ENCODE data around the gene LKAAEAR1.

LKAAEAR1 gene

GRCh38 chr20:64072498-64073063 lies 11.6 kb downstream of the LKAAEAR1 start:
- Histone ChIP-seq H3K27ac (ENCODE audit: low read depth, low read length) (no peak overlapping the region), H3K27me3 (ENCODE audit: control insufficient read depth in 1 of 2, insufficient read depth in 2 of 2, low read length in 2 of 2) (no peaks in the 10 kb centered on the region), H3K4me1 (ENCODE audit: control insufficient read depth in 1 of 2, insufficient read depth in 2 of 2, low read length in 2 of 2) (peaks cover 0 to 8% of the 10 kb centered on the region in 2 donors), H3K9ac (ENCODE audit: low read depth in 1 of 2, low read length in 2 of 2) (no peak overlapping the region), H3K4me3 (ENCODE audit: low read depth in 1 of 2, low read length in 2 of 2) (no peak overlapping the region), H3K36me3 (ENCODE audit: control insufficient read depth in 1 of 2, insufficient read depth in 2 of 2, low read length in 2 of 2) (peaks cover 0 to 10% of the 10 kb centered on the region in 2 donors), H3K9me3 (ENCODE audit: control insufficient read depth in 1 of 2, low read length in 2 of 2) (no peaks in the 10 kb centered on the region)

- Histone ChIP-seq H3K27me3 (ENCODE audit: control insufficient read depth in 1 of 2, insufficient read depth in 2 of 2, low read length in 2 of 2) (no peaks in the 10 kb centered on the region), H3K4me1 (ENCODE audit: control insufficient read depth in 1 of 2, insufficient read depth in 2 of 2, low read length in 2 of 2) (peaks cover 0 to 12% of the 10 kb centered on the region in 2 donors), H3K9me3 (ENCODE audit: control insufficient read depth in 1 of 2, low read length in 2 of 2) (no peaks in the 10 kb centered on the region), H3K4me3 (ENCODE audit: low read depth in 1 of 2, low read length in 2 of 2) (no peak overlapping the region), H3K27ac (ENCODE audit: low read depth, low read length) (no peak overlapping the region), H3K36me3 (ENCODE audit: control insufficient read depth in 1 of 2, insufficient read depth in 2 of 2, low read length in 2 of 2) (peaks cover 0 to 10% of the 10 kb centered on the region in 2 donors), H3K9ac (ENCODE audit: low read depth in 1 of 2, low read length in 2 of 2) (no peak overlapping the region)
Measured at GRCh38 chr20:64071341-64072332, 12.6 kb downstream of the LKAAEAR1 start.

GRCh38 chr20:64070244-64070993 lies 13.8 kb downstream of the LKAAEAR1 start:
- no peak overlapping the region for H3K4me3 ChIP-seq (ENCODE audit: low read depth in 1 of 2, low read length in 2 of 2)
- no peak overlapping the region for H3K27ac ChIP-seq (ENCODE audit: low read depth, low read length)
- H3K36me3 ChIP-seq (ENCODE audit: control insufficient read depth in 1 of 2, insufficient read depth in 2 of 2, low read length in 2 of 2) = peaks cover 0 to 10% of the 10 kb centered on the region in 2 donors
- H3K4me1 ChIP-seq (ENCODE audit: control insufficient read depth in 1 of 2, insufficient read depth in 2 of 2, low read length in 2 of 2) = peaks cover 9 to 24% of the 10 kb centered on the region in 2 donors
- no peak overlapping the region for H3K9ac ChIP-seq (ENCODE audit: low read depth in 1 of 2, low read length in 2 of 2)
- no peaks in the 10 kb centered on the region for H3K27me3 ChIP-seq (ENCODE audit: control insufficient read depth in 1 of 2, insufficient read depth in 2 of 2, low read length in 2 of 2)
- no peaks in the 10 kb centered on the region for H3K9me3 ChIP-seq (ENCODE audit: control insufficient read depth in 1 of 2, low read length in 2 of 2)

- Histone ChIP-seq H3K27ac (ENCODE audit: low read depth, low read length) (no peak overlapping the region), H3K9ac (ENCODE audit: low read depth in 1 of 2, low read length in 2 of 2) (no peak overlapping the region), H3K4me3 (ENCODE audit: low read depth in 1 of 2, low read length in 2 of 2) (no peak overlapping the region), H3K27me3 (ENCODE audit: control insufficient read depth in 1 of 2, insufficient read depth in 2 of 2, low read length in 2 of 2) (no peaks in the 10 kb centered on the region), H3K9me3 (ENCODE audit: control insufficient read depth in 1 of 2, low read length in 2 of 2) (no peaks in the 10 kb centered on the region), H3K4me1 (ENCODE audit: control insufficient read depth in 1 of 2, insufficient read depth in 2 of 2, low read length in 2 of 2) (peaks cover 9 to 24% of the 10 kb centered on the region in 2 donors), H3K36me3 (ENCODE audit: control insufficient read depth in 1 of 2, insufficient read depth in 2 of 2, low read length in 2 of 2) (peaks cover 0 to 5% of the 10 kb centered on the region in 2 donors)
Measured at GRCh38 chr20:64069614-64070243, 14.5 kb downstream of the LKAAEAR1 start.

- Histone ChIP-seq H3K9ac (ENCODE audit: low read depth in 1 of 2, low read length in 2 of 2) (no peak overlapping the region), H3K36me3 (ENCODE audit: control insufficient read depth in 1 of 2, insufficient read depth in 2 of 2, low read length in 2 of 2) (peaks cover 0 to 5% of the 10 kb centered on the region in 2 donors), H3K27me3 (ENCODE audit: control insufficient read depth in 1 of 2, insufficient read depth in 2 of 2, low read length in 2 of 2) (no peaks in the 10 kb centered on the region), H3K4me1 (ENCODE audit: control insufficient read depth in 1 of 2, insufficient read depth in 2 of 2, low read length in 2 of 2) (peaks cover 9 to 24% of the 10 kb centered on the region in 2 donors), H3K4me3 (ENCODE audit: low read depth in 1 of 2, low read length in 2 of 2) (no peak overlapping the region), H3K27ac (ENCODE audit: low read depth, low read length) (no peak overlapping the region), H3K9me3 (ENCODE audit: control insufficient read depth in 1 of 2, low read length in 2 of 2) (no peaks in the 10 kb centered on the region)
Measured at GRCh38 chr20:64069209-64069613, 15.0 kb downstream of the LKAAEAR1 start.

GRCh38 chr20:64068386-64069208 lies 15.6 kb downstream of the LKAAEAR1 start:
- Histone ChIP-seq H3K27me3 (ENCODE audit: control insufficient read depth in 1 of 2, insufficient read depth in 2 of 2, low read length in 2 of 2) (no peaks in the 10 kb centered on the region), H3K9ac (ENCODE audit: low read depth in 1 of 2, low read length in 2 of 2) (no peak overlapping the region), H3K9me3 (ENCODE audit: control insufficient read depth in 1 of 2, low read length in 2 of 2) (no peaks in the 10 kb centered on the region), H3K4me3 (ENCODE audit: low read depth in 1 of 2, low read length in 2 of 2) (no peak overlapping the region), H3K36me3 (ENCODE audit: control insufficient read depth in 1 of 2, insufficient read depth in 2 of 2, low read length in 2 of 2) (no peaks in the 10 kb centered on the region), H3K27ac (ENCODE audit: low read depth, low read length) (no peak overlapping the region), H3K4me1 (ENCODE audit: control insufficient read depth in 1 of 2, insufficient read depth in 2 of 2, low read length in 2 of 2) (peaks cover 9 to 28% of the 10 kb centered on the region in 2 donors)

- Histone ChIP-seq H3K9me3 (ENCODE audit: control insufficient read depth in 1 of 2, low read length in 2 of 2) (no peaks in the 10 kb centered on the region), H3K27me3 (ENCODE audit: control insufficient read depth in 1 of 2, insufficient read depth in 2 of 2, low read length in 2 of 2) (no peaks in the 10 kb centered on the region), H3K4me1 (ENCODE audit: control insufficient read depth in 1 of 2, insufficient read depth in 2 of 2, low read length in 2 of 2) (peaks cover 9 to 32% of the 10 kb centered on the region in 2 donors), H3K4me3 (ENCODE audit: low read depth in 1 of 2, low read length in 2 of 2) (no peak overlapping the region), H3K36me3 (ENCODE audit: control insufficient read depth in 1 of 2, insufficient read depth in 2 of 2, low read length in 2 of 2) (no peaks in the 10 kb centered on the region), H3K27ac (ENCODE audit: low read depth, low read length) (no peak overlapping the region), H3K9ac (ENCODE audit: low read depth in 1 of 2, low read length in 2 of 2) (no peak overlapping the region)
Measured at GRCh38 chr20:64067733-64068307, 16.4 kb downstream of the LKAAEAR1 start.

GRCh38 chr20:64067005-64067632 lies 17.1 kb downstream of the LKAAEAR1 start:
- Histone ChIP-seq H3K9ac (ENCODE audit: low read depth in 1 of 2, low read length in 2 of 2) (no peak overlapping the region), H3K4me3 (ENCODE audit: low read depth in 1 of 2, low read length in 2 of 2) (no peak overlapping the region), H3K4me1 (ENCODE audit: control insufficient read depth in 1 of 2, insufficient read depth in 2 of 2, low read length in 2 of 2) (peaks cover 13 to 37% of the 10 kb centered on the region in 2 donors), H3K27me3 (ENCODE audit: control insufficient read depth in 1 of 2, insufficient read depth in 2 of 2, low read length in 2 of 2) (no peaks in the 10 kb centered on the region), H3K9me3 (ENCODE audit: control insufficient read depth in 1 of 2, low read length in 2 of 2) (no peaks in the 10 kb centered on the region), H3K36me3 (ENCODE audit: control insufficient read depth in 1 of 2, insufficient read depth in 2 of 2, low read length in 2 of 2) (no peaks in the 10 kb centered on the region), H3K27ac (ENCODE audit: low read depth, low read length) (no peak overlapping the region)
